ENCODE results near the gene SUPT3H.

DNA sequence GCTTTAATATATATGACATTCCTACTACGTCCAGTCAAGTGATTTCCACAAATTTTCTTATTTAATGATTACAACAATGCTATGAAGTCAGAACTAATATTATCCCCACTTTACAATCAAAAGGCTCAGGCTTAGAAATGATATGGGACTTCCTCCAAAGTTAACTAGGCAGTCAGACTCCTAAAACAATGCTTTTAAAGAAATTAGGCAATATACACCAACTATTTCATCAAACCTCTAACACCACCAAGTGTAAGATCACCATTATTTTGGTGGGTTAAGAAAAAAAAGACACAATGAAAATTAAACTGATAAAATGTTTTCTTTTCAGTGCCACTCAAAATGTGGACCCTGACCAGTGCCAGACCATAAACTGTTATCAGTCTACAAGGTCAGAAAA, 305.7 kb downstream of the SUPT3H start:
- no peak for TF ChIP-seq POU2F2 (IDR thresholded peaks at IDR 0.05; ENCODE audit: low read depth, low read length)
- TF ChIP-seq TAF1 (IDR thresholded peaks at IDR 0.05; ENCODE audit: low read depth, low read length), result no peak
